Nephron (organoid): ENCODE results near the gene LASP1.

Source experiments
- H3K27ac Mint-ChIP-seq, 3 experiments: 2 replicates each; pipeline ENCODE4 v1.8.0; 2020; ENCODE audit warnings: mixed read lengths in 3 of 3, mild to moderate bottlenecking in 2 of 3, moderate library complexity in 1 of 3
- H3K27me3 Mint-ChIP-seq: 2 replicates; pipeline ENCODE4 v1.8.0; 2021; ENCODE audit warnings: low read depth, mild to moderate bottlenecking, moderate library complexity, mixed read lengths
- H3K36me3 Mint-ChIP-seq: 2 replicates; pipeline ENCODE4 v1.8.0; 2020; ENCODE audit warnings: low read depth, mixed read lengths
- H3K4me1 Mint-ChIP-seq: 2 replicates; pipeline ENCODE4 v1.8.0; 2020; ENCODE audit warnings: mixed read lengths
- H3K4me3 Mint-ChIP-seq, 3 experiments: 2 replicates each; pipeline ENCODE4 v1.8.0; 2020; ENCODE audit warnings: mild to moderate bottlenecking in 3 of 3, mixed read lengths in 3 of 3, moderate library complexity in 2 of 3
- H3K9me3 Mint-ChIP-seq: 2 replicates; pipeline ENCODE4 v1.8.0; 2020; ENCODE audit warnings: mixed read lengths
- CTCF ChIP-seq, 3 experiments: fragments of 200-600 bp; sonication (generic); IDR thresholded peaks; one replicate each; pipeline ENCODE4 v1.5.0; 2021; ENCODE audit warnings: antibody characterized with exemption in 3 of 3; ENCODE audit not compliant: unreplicated experiment in 3 of 3

The LASP1 gene

DNA sequence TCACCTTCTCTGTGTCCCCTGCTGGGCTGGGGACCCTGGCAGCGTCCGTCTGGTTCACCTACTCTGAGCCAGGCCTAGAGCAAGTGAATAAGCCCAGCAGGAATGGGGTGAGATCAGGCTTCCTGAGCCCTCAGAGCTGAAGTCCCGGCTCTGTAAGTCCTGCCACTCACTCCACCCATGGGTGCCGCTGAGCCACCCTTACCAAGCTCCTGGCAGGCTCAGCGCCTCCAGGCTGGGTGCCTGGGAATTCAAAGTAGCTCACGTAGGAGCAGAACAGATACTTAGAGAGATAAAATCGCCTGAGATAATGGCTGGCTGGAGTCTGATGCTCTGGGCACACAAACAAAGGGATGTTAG lies 45.8 kb downstream of the LASP1 start:
- Mint-ChIP-seq H3K9me3 (no peaks in the 10 kb centered on the region), H3K27ac (no peak overlapping the region), H3K36me3 (peaks cover 45% of the 10 kb centered on the region), H3K4me3 (no peak overlapping the region), H3K27me3 (no peaks in the 10 kb centered on the region), H3K4me1 (peaks cover 4% of the 10 kb centered on the region)
- TF ChIP-seq CTCF (IDR thresholded peaks at IDR 0.05; ENCODE audit: unreplicated experiment in 3 of 3), result no peak

- H3K9me3 Mint-ChIP-seq, result no peaks in the 10 kb centered on the region
- H3K36me3 Mint-ChIP-seq, result peaks cover 46% of the 10 kb centered on the region
- no peak for TF ChIP-seq CTCF (IDR thresholded peaks at IDR 0.05; ENCODE audit: unreplicated experiment in 3 of 3)
- peak overlapping the region; percentile 1 to 22 (median 2) for H3K27ac Mint-ChIP-seq
- H3K4me1 Mint-ChIP-seq, result peaks cover 15% of the 10 kb centered on the region
- no peaks in the 10 kb centered on the region for H3K27me3 Mint-ChIP-seq
- no peak overlapping the region for H3K4me3 Mint-ChIP-seq
Observed at GRCh38 chr17:38916771-38917170, 46.9 kb downstream of the LASP1 start.

DNA sequence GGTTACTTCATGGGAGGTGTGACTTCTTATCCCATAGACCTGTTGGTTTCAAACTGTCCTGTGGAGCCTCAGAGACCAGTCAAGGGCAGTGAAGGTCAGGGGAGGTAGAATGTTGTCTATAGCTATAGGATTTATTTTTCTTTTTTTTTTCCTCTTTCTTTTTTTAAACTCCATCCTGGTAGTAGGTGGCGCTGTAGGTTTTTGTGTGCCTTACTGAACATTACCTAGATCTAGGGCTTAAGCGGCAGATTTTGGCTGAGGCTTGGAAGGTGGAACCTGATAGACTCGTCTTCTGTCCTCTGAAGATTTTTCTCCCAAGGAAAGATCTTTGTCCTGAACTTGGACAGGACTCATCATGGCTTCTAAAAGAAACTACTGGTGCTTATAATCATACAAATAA lies 47.4 kb downstream of the LASP1 start:
- Mint-ChIP-seq H3K4me1 (peaks cover 20% of the 10 kb centered on the region), H3K27me3 (no peaks in the 10 kb centered on the region), H3K27ac (peak overlapping the region; percentile 1 to 22 (median 2)), H3K4me3 (no peak overlapping the region), H3K36me3 (peaks cover 46% of the 10 kb centered on the region), H3K9me3 (no peaks in the 10 kb centered on the region)
- no peak for TF ChIP-seq CTCF (IDR thresholded peaks at IDR 0.05; ENCODE audit: unreplicated experiment in 3 of 3)

- TF ChIP-seq CTCF (IDR thresholded peaks at IDR 0.05; ENCODE audit: unreplicated experiment in 3 of 3), result no peak
- peaks cover 46% of the 10 kb centered on the region for H3K36me3 Mint-ChIP-seq
- H3K27ac Mint-ChIP-seq, result no peak overlapping the region
- H3K9me3 Mint-ChIP-seq, result no peaks in the 10 kb centered on the region
- H3K4me3 Mint-ChIP-seq, result no peak overlapping the region
- H3K4me1 Mint-ChIP-seq, result peaks cover 26% of the 10 kb centered on the region
- H3K27me3 Mint-ChIP-seq, result no peaks in the 10 kb centered on the region
Observed at GRCh38 chr17:38918129-38918913, 48.5 kb downstream of the LASP1 start.

DNA sequence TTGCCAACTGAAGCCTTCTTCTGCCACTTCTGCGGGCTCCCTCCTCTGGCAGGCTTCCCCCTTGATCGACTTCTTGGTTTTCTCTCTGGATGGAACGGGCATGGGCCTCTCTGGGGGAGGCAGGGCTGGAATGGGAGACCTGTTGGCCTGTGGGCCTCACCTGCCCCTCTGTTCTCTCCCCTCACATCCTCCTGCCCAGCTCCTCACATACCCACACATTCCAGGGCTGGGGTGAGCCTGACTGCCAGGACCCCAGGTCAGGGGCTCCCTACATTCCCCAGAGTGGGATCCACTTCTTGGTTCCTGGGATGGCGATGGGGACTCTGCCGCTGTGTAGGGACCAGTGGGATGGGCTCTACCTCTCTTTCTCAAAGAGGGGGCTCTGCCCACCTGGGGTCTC lies 49.1 kb downstream of the LASP1 start:
- peaks cover 26% of the 10 kb centered on the region for H3K4me1 Mint-ChIP-seq
- TF ChIP-seq CTCF (IDR thresholded peaks at IDR 0.05; ENCODE audit: unreplicated experiment in 3 of 3), result no peak
- peaks cover 46% of the 10 kb centered on the region for H3K36me3 Mint-ChIP-seq
- H3K9me3 Mint-ChIP-seq, result no peaks in the 10 kb centered on the region
- H3K27me3 Mint-ChIP-seq, result no peaks in the 10 kb centered on the region
- H3K27ac Mint-ChIP-seq, result no peak overlapping the region
- no peak overlapping the region for H3K4me3 Mint-ChIP-seq
